ENCODE measurements around the gene APOL6.

The APOL6 gene

GRCh38 chr22:35625763-35626432 lies 22.3 kb upstream of the APOL6 start:
- H3K36me3 ChIP-seq (ENCODE audit: insufficient read depth, low read length) = no peaks in the 10 kb centered on the region
- 0 out of 2 replicates have a peak overlapping the region, but pooled peaks have one; percentile 6 for H3K4me2 ChIP-seq (ENCODE audit: low read length)
- H3K79me2 ChIP-seq (ENCODE audit: insufficient read depth, low read length) = no peaks in the 10 kb centered on the region
- 0 out of 2 replicates have a peak, but pooled peaks cover 3% of the 10 kb centered on the region for H3K9me3 ChIP-seq (ENCODE audit: low read length)
- no peaks in the 10 kb centered on the region for H3K9me2 ChIP-seq (ENCODE audit: low read depth, low read length)
- no peak overlapping the region for H2AFZ ChIP-seq (ENCODE audit: low read length)
- H3K4me3 ChIP-seq (ENCODE audit: low read depth, low read length, poor library complexity, severe bottlenecking) = no peak overlapping the region
- H3K9ac ChIP-seq (ENCODE audit: low read length) = no peak overlapping the region
- H3F3A ChIP-seq (ENCODE audit: insufficient read depth, low read length) = no peaks in the 10 kb centered on the region
- H3K27me3 ChIP-seq (ENCODE audit: insufficient read depth, low read length) = no peaks in the 10 kb centered on the region
- H3K27ac ChIP-seq (ENCODE audit: low read depth, low read length, poor library complexity, severe bottlenecking) = no peak overlapping the region
- peaks cover 18% of the 10 kb centered on the region for H3K4me1 ChIP-seq (ENCODE audit: insufficient read depth, low read length, severe bottlenecking)
- TF ChIP-seq, protein P1, sequence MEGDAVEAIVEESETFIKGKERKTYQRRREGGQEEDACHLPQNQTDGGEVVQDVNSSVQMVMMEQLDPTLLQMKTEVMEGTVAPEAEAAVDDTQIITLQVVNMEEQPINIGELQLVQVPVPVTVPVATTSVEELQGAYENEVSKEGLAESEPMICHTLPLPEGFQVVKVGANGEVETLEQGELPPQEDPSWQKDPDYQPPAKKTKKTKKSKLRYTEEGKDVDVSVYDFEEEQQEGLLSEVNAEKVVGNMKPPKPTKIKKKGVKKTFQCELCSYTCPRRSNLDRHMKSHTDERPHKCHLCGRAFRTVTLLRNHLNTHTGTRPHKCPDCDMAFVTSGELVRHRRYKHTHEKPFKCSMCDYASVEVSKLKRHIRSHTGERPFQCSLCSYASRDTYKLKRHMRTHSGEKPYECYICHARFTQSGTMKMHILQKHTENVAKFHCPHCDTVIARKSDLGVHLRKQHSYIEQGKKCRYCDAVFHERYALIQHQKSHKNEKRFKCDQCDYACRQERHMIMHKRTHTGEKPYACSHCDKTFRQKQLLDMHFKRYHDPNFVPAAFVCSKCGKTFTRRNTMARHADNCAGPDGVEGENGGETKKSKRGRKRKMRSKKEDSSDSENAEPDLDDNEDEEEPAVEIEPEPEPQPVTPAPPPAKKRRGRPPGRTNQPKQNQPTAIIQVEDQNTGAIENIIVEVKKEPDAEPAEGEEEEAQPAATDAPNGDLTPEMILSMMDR (IDR thresholded peaks at IDR 0.05; ENCODE audit: low read length) = no peak
- TF ChIP-seq EZH2 (IDR thresholded peaks at IDR 0.05; ENCODE audit: borderline replicate concordance, low read length) = no peak
- H4K20me1 ChIP-seq (ENCODE audit: insufficient read depth, low read length) = no peaks in the 10 kb centered on the region

DNA sequence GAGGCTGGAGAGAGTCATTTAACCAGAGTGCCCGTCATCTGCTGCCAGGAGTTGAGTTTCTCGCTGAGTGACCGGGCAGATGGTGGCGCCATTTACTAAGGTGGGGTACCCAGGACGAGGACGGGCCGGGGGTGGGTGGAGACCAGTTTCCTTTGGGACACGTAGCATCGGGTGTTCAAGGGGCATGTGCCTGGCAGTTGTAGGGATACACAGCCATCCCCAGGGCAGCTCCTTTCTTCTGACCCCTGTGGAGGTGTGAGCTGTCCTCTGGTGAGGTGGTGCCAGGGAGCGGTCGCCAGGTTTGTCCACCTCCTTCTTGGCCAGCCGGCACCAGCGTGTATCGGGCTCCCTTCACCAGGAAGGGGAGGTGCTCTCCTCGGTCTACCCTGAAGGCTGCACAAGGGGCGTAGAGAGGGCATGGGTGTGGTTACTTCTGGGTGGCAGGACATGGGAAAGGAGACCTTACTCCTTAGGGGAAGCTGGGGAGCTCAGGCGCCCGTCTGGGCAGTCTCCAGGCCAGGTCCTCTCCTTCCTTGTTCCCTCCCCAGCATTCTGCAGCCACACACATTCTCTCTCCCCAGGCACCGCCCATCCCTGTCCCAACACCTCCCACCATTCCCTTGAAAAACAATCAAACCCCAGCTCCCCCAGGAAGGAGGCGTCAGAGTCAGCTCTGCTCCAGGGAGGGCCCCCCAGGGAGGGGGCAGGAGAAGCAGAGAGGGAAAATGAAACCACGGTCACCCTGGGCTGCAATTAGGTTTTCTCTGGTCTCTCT lies 20.8 kb upstream of the APOL6 start:
- no peaks in the 10 kb centered on the region for H4K20me1 ChIP-seq (ENCODE audit: insufficient read depth, low read length)
- H3F3A ChIP-seq (ENCODE audit: insufficient read depth, low read length) = no peaks in the 10 kb centered on the region
- H3K9ac ChIP-seq (ENCODE audit: low read length) = peak overlapping the region; percentile 33; the same call in 1 of the 2 replicates
- 0 out of 2 replicates have a peak, but pooled peaks cover 3% of the 10 kb centered on the region for H3K9me3 ChIP-seq (ENCODE audit: low read length)
- no peak for TF ChIP-seq EZH2 (IDR thresholded peaks at IDR 0.05; ENCODE audit: borderline replicate concordance, low read length)
- TF ChIP-seq, protein P1 (IDR thresholded peaks at IDR 0.05; ENCODE audit: low read length) = peak; percentile 80
- peak overlapping the region; percentile 49 for H3K4me3 ChIP-seq (ENCODE audit: low read depth, low read length, poor library complexity, severe bottlenecking)
- peak overlapping the region; percentile 16 for H3K27ac ChIP-seq (ENCODE audit: low read depth, low read length, poor library complexity, severe bottlenecking)
- H3K27me3 ChIP-seq (ENCODE audit: insufficient read depth, low read length) = no peaks in the 10 kb centered on the region
- H3K36me3 ChIP-seq (ENCODE audit: insufficient read depth, low read length) = no peaks in the 10 kb centered on the region
- H3K4me1 ChIP-seq (ENCODE audit: insufficient read depth, low read length, severe bottlenecking) = peaks cover 26% of the 10 kb centered on the region
- H3K79me2 ChIP-seq (ENCODE audit: insufficient read depth, low read length) = no peaks in the 10 kb centered on the region
- H3K9me2 ChIP-seq (ENCODE audit: low read depth, low read length) = no peaks in the 10 kb centered on the region
- H2AFZ ChIP-seq (ENCODE audit: low read length) = no peak overlapping the region
- peak overlapping the region; percentile 61 for H3K4me2 ChIP-seq (ENCODE audit: low read length)

DNA sequence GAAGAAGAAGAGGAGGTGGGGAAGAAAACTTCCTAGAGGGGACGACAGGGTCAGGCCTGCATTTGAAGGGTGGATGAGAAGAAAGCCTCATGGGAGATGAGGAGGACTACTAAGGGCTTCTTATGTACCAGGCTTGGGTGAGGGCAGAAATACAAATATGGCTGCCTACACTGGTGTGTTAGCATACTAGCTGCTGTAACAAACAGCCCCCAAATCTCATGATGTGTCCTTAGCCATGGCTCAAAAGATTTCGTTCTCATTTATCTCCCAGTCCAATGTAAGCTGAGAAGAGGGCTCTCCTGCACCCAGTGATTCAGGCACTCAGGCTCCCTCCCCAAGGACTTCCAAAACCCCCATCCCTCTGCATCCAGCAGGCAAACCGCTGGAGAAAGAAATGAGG lies 19.5 kb upstream of the APOL6 start:
- Histone ChIP-seq H3K9me2 (ENCODE audit: low read depth, low read length) (no peaks in the 10 kb centered on the region), H3K27me3 (ENCODE audit: insufficient read depth, low read length) (no peaks in the 10 kb centered on the region), H3K4me3 (ENCODE audit: low read depth, low read length, poor library complexity, severe bottlenecking) (no peak overlapping the region), H2AFZ (ENCODE audit: low read length) (no peak overlapping the region), H4K20me1 (ENCODE audit: insufficient read depth, low read length) (no peaks in the 10 kb centered on the region), H3K9ac (ENCODE audit: low read length) (no peak overlapping the region), H3K9me3 (ENCODE audit: low read length) (0 out of 2 replicates have a peak, but pooled peaks cover 3% of the 10 kb centered on the region), H3K27ac (ENCODE audit: low read depth, low read length, poor library complexity, severe bottlenecking) (no peak overlapping the region), H3K4me2 (ENCODE audit: low read length) (no peak overlapping the region), H3K36me3 (ENCODE audit: insufficient read depth, low read length) (no peaks in the 10 kb centered on the region), H3K4me1 (ENCODE audit: insufficient read depth, low read length, severe bottlenecking) (peaks cover 29% of the 10 kb centered on the region), H3F3A (ENCODE audit: insufficient read depth, low read length) (no peaks in the 10 kb centered on the region), H3K79me2 (ENCODE audit: insufficient read depth, low read length) (no peaks in the 10 kb centered on the region)
- TF ChIP-seq EZH2 (IDR thresholded peaks at IDR 0.05; ENCODE audit: borderline replicate concordance, low read length) = no peak
- TF ChIP-seq, protein P1 (IDR thresholded peaks at IDR 0.05; ENCODE audit: low read length) = no peak

All from OCI-LY1 (cell line).